ENCODE measurements around the gene PSMC3IP.
"Not testable (repeated sequence)": the region's sequence is repeated elsewhere in the genome, so short reads cannot be mapped to it uniquely, and the experiment has no call there.

Gene PSMC3IP

DNA sequence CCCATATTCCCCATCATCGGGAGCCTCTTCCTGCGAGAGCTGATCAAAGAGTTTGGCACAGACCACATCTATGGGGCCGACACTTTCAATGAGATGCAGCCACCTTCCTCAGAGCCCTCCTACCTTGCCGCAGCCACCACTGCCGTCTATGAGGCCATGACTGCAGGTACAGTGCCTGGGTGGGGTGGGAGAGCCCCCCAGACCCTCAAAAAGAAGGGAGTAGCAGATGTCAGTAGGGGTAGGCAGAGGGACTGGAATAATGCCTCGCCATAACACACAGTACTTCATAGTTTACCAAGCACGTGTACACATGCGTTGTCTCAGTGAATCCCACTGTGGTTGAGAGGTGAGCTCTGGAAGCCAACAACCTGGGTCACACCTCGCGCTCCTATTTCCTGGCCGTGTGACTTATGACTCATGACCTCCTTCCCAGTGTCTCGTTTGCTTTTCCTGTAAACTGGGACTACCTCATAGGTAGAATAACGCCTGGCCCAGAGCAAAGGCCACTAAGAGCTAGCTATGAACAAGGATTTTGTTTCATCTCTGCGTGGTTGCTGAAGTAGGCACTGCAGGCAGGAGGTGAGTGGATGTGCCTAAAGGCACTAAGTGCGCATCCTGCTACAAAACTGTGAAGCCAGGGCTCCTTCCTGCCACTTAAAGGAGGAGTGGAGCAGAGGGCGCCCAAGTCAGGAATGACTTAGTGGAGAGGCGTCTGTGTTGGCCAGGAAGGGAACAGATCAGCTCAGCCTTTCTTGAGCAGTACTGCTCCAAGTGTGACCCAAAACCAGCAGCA, 36.3 kb downstream of the PSMC3IP start:
- no peak overlapping the region for H3K4me3 ChIP-seq (ENCODE audit: low read depth, low read length)
- TF ChIP-seq, protein P1, sequence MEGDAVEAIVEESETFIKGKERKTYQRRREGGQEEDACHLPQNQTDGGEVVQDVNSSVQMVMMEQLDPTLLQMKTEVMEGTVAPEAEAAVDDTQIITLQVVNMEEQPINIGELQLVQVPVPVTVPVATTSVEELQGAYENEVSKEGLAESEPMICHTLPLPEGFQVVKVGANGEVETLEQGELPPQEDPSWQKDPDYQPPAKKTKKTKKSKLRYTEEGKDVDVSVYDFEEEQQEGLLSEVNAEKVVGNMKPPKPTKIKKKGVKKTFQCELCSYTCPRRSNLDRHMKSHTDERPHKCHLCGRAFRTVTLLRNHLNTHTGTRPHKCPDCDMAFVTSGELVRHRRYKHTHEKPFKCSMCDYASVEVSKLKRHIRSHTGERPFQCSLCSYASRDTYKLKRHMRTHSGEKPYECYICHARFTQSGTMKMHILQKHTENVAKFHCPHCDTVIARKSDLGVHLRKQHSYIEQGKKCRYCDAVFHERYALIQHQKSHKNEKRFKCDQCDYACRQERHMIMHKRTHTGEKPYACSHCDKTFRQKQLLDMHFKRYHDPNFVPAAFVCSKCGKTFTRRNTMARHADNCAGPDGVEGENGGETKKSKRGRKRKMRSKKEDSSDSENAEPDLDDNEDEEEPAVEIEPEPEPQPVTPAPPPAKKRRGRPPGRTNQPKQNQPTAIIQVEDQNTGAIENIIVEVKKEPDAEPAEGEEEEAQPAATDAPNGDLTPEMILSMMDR (IDR thresholded peaks at IDR 0.05; ENCODE audit: borderline replicate concordance, insufficient read depth, low read depth, low read length) = no peak

DNA sequence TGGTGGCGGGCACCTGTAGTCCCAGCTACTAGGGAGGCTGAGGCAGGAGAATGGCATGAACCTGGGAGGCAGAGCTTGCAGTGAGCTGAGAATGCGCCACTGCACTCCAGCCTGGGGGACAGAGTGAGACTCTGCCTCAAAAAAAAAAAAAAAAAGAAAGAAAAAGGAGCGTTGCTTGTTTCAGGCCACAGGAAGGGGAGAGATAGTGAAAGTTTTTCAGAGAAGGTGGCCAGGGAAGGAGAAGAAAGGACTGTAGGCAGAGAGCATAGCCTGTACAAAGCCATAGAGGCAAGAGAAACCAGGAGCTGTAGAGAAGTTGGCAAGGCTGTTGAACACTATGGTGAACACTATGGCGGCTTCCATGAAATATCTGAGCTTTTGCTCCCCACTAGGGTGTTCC, 37.0 kb downstream of the PSMC3IP start:
- not testable (repeated sequence) for H3K4me3 ChIP-seq (ENCODE audit: low read depth, low read length)

DNA sequence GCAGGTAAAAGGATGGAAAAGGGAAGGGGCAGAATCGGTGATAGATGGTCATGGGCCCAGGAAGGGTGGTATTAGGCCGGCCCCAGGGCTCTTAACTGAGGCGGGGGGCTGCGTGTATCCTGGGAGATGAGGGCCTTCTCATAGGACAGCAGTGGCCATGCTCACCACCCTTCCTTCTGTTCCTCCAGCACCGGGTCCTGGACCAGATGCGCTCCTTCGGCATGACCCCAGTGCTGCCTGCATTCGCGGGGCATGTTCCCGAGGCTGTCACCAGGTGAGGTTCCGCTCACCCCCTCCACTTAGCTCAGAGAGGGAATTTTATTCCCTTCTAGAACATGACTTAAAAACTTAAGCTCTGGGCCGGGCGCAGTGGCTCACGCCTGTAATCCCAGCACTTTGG, 39.0 kb downstream of the PSMC3IP start:
- TF ChIP-seq, protein P1 (IDR thresholded peaks at IDR 0.05; ENCODE audit: borderline replicate concordance, insufficient read depth, low read depth, low read length) = no peak
- H3K4me3 ChIP-seq (ENCODE audit: low read depth, low read length) = no peak overlapping the region

DNA sequence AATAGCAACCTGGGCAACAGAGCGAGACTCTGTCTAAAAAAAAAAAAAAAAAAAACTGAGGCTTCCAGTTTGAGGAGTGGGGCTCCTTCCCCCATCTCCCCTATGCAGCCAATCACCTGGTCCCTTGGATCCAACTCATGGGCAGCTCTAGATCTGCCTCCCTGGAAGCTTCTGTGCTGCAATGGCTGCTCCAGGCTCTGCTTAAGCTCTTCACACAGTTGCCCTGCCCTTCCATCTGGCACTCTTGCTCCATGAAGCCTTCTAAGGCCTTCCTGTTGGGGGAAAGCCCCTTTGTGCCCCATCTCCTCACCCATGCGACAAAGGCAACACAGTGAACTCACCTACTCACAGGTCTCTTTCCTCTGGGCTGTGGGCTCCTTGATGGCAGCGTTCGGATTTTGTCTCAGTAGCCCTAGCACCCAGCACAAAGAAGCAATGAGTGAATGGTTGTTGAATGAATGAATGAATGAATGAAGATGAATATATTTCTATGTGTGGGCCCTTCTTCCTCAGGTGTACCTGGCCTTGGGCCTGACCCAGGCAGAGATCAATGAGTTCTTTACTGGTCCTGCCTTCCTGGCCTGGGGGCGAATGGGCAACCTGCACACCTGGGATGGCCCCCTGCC, 39.6 kb downstream of the PSMC3IP start:
- TF ChIP-seq, protein P1 (IDR thresholded peaks at IDR 0.05; ENCODE audit: borderline replicate concordance, insufficient read depth, low read depth, low read length) = no peak
- no peak overlapping the region for H3K4me3 ChIP-seq (ENCODE audit: low read depth, low read length)

DNA sequence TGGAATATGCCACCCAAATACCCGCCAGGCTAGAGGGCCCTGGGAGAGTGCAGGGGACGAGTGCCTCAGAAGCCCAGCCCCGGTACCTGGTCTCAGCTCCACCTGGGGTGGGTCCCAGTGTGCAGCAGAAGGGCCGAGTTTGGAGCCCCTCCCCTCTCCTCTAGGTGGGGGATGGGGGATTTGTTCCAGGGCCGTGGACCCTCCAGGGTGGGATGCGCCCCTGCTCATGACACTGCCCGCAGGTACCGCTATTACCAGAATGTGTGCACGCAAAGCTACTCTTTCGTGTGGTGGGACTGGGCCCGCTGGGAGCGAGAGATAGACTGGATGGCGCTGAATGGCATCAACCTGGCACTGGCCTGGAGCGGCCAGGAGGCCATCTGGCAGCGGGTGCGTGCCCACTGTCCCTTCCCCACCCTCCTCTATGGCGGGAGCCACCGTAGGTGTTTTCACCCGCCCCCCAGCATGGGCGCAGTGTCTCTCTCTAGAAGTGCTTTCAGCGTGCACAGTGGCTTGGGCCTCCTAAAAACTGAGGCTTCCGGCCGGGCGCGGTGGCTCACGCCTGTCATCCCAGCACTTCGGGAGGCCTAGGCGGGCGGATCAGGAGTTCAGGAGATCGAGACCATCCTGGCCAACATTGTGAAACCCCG, 40.2 kb downstream of the PSMC3IP start:
- TF ChIP-seq, protein P1 (IDR thresholded peaks at IDR 0.05; ENCODE audit: borderline replicate concordance, insufficient read depth, low read depth, low read length) = no peak
- H3K4me3 ChIP-seq (ENCODE audit: low read depth, low read length) = peak overlapping the region; percentile 52

DNA sequence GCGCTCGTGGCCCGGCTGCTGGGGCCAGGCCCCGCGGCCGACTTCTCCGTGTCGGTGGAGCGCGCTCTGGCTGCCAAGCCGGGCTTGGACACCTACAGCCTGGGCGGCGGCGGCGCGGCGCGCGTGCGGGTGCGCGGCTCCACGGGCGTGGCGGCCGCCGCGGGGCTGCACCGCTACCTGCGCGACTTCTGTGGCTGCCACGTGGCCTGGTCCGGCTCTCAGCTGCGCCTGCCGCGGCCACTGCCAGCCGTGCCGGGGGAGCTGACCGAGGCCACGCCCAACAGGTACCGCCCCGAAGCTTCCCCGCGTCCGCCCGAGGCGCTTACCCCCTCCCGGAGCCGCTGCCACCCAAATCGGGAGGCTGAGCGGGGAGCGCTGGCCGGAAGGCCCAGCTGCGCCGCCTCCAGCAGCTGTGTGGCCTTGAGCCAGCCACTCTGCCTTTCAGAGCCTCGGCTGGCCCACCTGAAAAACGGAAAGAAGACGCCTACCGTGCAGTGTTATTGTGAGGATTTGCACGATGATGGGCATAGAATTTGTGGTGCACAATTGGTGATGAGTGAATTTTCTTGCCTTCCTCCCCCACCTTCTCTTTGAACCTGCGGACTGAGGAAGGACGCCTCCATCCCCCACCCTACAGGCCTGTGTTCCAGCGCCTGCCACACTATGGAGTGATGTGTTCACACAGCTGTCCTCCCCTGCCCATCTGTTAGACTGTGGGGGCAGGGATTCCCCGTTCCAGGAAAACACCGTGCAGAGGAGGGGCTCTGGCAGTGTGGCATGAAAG, 41.0 kb downstream of the PSMC3IP start:
- TF ChIP-seq, protein P1 (IDR thresholded peaks at IDR 0.05; ENCODE audit: borderline replicate concordance, insufficient read depth, low read depth, low read length) = no peak
- peak overlapping the region; percentile 52 for H3K4me3 ChIP-seq (ENCODE audit: low read depth, low read length)

DNA sequence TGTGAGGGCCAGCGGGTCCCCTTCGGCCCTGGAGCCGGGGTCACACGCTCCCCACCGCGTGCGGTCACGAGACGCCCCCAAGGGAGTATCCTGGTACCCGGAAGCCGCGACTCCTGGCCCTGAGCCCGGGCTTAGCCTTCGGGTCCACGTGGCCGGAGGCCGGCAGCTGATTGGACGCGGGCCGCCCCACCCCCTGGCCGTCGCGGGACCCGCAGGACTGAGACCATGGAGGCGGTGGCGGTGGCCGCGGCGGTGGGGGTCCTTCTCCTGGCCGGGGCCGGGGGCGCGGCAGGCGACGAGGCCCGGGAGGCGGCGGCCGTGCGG, 41.5 kb downstream of the PSMC3IP start, which contains the start of gene NAGLU:
Gene NAGLU (plus strand): TSS at position 194 of the 324 bp plus-strand sequence. CDS start 32 bp downstream, at position 226.
- TF ChIP-seq, protein P1 (IDR thresholded peaks at IDR 0.05; ENCODE audit: borderline replicate concordance, insufficient read depth, low read depth, low read length) = no peak
- peak within 1 kb of the TSS; percentile 52 for H3K4me3 ChIP-seq (ENCODE audit: low read depth, low read length)

Data from GM12875 (cell line).